ENCODE results near the gene MTMR3.

DNA sequence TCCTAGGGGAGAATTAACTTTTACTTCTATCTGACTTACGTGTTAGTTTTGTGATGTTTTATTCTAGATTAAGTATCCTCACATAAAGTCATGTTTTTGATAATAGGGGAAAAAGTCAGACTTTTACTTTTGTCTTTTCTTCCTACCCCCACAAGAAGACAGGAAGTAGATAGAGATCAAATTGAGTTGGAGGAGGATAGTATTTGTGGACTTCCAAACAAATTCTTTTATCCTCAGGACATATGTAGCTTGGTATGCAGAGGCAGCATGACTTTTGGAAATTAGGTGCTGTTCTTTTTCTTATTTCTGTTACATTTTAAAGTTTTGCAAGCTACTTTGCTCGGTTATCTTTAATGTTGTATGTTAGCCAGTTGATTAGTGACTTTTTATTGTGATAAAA lies 61.4 kb downstream of the MTMR3 start:
- TF ChIP-seq POLR2A (IDR thresholded peaks at IDR 0.05; ENCODE audit: low read depth, low read length): no peak
- no peak for TF ChIP-seq POLR2AphosphoS5 (IDR thresholded peaks at IDR 0.05; ENCODE audit: low read depth, low read length)
- no peak for TF ChIP-seq TAF1 (IDR thresholded peaks at IDR 0.05; ENCODE audit: borderline replicate concordance, low read depth, low read length)

All from GM12892 (cell line).